ENCODE data around the gene NES.
A peak's percentile ranks its signal among the peaks of the same experiment; 100 is the strongest.

The NES gene, protein sequence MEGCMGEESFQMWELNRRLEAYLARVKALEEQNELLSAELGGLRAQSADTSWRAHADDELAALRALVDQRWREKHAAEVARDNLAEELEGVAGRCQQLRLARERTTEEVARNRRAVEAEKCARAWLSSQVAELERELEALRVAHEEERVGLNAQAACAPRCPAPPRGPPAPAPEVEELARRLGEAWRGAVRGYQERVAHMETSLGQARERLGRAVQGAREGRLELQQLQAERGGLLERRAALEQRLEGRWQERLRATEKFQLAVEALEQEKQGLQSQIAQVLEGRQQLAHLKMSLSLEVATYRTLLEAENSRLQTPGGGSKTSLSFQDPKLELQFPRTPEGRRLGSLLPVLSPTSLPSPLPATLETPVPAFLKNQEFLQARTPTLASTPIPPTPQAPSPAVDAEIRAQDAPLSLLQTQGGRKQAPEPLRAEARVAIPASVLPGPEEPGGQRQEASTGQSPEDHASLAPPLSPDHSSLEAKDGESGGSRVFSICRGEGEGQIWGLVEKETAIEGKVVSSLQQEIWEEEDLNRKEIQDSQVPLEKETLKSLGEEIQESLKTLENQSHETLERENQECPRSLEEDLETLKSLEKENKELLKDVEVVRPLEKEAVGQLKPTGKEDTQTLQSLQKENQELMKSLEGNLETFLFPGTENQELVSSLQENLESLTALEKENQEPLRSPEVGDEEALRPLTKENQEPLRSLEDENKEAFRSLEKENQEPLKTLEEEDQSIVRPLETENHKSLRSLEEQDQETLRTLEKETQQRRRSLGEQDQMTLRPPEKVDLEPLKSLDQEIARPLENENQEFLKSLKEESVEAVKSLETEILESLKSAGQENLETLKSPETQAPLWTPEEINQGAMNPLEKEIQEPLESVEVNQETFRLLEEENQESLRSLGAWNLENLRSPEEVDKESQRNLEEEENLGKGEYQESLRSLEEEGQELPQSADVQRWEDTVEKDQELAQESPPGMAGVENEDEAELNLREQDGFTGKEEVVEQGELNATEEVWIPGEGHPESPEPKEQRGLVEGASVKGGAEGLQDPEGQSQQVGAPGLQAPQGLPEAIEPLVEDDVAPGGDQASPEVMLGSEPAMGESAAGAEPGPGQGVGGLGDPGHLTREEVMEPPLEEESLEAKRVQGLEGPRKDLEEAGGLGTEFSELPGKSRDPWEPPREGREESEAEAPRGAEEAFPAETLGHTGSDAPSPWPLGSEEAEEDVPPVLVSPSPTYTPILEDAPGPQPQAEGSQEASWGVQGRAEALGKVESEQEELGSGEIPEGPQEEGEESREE (N-terminal part only)

DNA sequence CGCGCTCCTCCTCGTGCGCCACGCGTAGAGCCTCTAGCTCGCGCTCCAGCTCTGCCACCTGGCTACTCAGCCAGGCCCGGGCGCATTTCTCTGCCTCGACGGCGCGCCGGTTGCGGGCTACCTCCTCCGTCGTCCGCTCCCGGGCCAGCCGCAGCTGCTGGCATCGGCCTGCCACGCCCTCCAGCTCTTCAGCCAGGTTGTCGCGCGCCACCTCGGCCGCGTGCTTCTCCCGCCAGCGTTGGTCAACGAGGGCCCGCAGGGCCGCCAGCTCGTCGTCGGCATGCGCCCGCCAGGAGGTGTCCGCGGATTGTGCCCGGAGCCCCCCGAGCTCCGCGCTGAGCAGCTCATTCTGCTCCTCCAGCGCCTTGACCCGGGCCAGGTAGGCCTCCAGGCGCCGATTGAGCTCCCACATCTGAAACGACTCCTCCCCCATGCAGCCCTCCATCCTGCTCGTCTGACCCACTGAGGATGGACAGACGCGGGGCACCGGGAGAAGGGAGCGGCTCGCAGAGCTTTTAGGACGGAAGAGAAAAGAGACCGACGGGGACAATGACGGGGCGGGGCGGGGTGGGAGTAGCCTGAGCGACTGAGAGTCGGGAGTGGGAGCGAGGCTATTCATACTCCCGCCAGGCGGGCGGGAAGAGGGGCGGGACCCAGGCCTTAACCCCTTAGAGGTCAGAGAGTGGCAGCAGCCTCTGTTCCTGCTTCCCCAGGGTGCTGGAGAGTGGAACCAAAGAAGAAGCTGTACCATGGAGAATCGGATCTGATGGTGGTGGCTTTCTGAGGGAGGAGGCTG lies at the start of gene NES:
Gene NES, minus strand, starts transcription at position 588 of the 796 bp plus-strand sequence. Its CDS starts 143 bp downstream, at position 445.
- DNase-seq (ENCODE audit: low read depth): no peak

DNA sequence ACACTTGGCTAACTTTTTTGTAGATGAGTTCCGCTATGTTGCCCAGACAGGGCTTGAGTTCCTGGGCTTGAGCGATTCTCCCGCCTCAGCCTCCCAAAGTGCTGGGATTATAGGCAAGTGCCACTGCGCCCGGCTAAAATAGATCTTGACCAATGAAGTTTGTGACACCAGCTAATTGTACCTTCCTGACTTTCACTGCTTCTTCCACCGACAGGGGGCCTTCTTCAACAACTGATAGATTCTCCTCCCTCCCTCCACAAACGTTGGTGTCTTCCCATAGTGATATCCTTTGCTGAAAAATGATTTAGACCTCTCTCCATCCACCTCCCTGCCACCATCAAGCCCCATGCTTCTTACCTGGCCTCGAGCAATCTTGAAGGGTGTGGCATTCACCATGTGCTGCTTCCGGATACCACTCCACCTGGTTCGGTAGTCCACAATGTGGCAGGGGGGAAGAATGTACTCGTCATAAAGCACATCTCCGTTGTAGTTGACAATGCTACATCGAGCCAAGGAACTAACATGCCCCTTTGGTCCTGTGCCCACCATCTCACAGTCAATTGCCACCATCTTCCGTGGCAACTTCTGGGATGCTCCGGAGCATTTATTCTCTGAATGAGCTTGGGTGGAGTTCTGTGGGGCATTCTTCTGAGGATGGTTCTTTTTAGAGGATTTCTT lies 49.5 kb upstream of the NES start:
- no peak for DNase-seq (ENCODE audit: low read depth)

DNA sequence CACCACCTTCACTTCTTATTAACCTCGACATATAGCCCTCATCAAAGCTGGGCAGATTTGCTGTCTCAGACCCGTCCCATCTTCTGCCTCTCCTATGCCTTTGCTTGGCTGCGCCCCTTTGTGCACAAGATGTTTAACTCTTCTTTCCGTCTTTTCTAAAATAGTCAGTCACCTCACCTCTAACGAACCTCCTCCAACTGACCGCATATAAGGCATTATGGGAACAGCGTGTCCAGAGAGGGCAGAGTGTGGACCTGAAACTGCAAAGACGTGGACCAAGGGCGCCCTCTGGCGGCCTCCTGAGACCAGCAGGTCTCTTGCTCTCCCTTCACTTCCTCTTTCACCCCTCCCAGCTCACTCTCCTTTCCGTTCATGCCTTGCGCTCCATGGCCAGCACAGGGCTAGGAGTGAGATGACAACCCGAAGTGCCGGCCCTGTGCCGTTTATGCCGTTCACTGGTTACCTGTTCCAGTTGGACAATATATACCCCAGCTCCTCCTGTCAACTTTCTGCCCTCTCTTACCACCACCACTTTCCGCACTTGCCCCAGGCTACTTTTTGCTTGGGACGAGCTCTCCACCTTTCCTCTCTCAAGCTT lies 48.6 kb upstream of the NES start:
- DNase-seq (ENCODE audit: low read depth): peak; percentile 54

DNA sequence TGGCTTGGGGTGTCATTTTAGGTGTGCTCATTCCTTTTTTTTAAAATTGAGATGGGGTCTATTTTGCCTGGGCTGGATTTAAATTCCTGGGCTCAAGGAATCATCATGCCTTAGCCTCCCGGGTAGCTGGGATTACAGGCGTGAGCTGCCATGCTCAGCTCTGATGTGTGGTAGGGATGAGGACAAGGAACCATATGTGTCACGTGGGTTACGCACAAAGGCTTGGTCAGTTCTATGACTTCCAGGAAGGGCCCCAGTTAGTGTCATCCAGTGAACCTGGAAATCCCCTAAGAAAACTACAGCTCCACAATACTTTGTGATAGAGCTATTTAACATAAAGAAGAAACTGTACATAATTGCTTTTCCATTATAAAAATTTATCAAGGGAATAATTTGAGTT lies 44.3 kb upstream of the NES start:
- DNase-seq (ENCODE audit: low read depth): no peak

DNA sequence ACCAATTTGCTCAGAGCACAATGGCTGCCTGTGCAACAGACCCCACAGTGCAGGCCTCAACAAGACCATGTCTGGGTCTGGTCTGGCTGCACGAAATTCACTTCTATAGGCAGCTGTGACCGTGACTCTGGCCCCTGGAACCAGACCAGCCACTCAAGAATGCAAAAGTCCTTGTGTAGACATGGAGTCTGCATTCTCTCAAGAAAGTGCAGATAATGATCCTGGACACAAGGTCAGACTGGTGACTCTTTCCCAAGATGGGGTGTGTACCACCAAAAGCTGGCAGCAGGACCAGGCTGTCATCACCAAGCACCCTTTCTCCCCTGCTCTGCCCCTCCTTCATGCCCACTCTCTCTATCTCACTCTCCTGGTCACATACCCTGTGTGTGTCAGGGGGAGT lies 43.9 kb upstream of the NES start:
- DNase-seq (ENCODE audit: low read depth): no peak

DNA sequence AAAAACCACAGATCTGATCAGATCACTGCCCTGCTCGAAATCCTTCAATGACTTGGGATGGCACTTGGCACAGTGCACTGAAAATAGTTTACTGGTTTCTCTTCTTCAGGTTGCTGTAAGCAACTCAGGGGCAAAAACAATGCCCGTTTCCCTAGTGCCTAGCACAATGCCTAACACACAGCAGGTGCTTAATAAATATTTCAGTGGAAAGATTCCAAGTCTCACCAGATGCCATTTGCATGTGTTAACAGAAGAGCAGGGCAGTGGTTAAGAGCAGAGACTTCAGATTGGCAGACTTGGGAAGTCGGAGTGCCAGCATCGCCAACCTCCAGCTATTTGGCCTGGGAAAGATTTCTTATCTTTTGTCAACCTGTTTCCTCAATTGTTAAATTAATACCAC lies 40.1 kb upstream of the NES start:
- no peak for DNase-seq (ENCODE audit: low read depth)

DNA sequence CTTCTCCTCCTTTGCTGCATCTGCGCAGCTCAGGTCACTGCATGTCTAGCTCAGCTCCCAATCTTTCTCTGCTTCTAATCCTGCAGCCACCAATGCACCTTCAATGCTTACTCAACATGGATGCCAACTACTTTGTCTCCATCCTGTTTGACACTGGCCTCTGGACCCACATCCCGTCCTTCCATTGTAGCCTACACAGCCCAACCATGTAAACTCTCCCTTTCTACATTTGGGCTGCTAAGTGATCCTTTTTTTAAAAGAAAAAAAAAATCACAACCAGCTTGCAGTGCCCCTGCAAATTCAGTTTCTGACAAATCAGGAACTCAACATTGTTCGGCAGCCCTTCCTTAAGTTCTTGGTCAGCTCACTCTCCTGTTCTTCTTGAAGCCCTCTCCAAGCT lies 37.6 kb upstream of the NES start:
- DNase-seq (ENCODE audit: low read depth): no peak

DNA sequence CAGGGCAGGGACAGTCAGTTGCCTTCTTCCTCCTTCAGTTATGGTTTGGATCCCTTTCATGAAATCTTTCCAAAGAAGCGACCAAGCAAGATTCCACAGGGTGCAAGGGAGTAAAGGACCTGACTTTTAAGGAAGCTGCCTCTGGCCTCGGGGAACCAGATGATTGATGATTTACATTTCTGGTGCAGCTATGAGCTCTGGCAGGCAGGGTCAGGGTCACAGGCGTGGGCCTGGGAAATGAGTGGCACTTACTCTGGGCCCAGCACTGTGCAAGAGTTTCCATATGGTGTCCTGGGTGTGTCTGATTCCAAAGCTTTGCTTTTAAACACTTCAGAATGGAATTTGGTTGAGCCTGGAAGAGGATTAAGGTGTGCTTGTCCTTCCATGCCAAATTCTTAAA lies 35.4 kb upstream of the NES start:
- DNase-seq (ENCODE audit: low read depth): no peak

DNA sequence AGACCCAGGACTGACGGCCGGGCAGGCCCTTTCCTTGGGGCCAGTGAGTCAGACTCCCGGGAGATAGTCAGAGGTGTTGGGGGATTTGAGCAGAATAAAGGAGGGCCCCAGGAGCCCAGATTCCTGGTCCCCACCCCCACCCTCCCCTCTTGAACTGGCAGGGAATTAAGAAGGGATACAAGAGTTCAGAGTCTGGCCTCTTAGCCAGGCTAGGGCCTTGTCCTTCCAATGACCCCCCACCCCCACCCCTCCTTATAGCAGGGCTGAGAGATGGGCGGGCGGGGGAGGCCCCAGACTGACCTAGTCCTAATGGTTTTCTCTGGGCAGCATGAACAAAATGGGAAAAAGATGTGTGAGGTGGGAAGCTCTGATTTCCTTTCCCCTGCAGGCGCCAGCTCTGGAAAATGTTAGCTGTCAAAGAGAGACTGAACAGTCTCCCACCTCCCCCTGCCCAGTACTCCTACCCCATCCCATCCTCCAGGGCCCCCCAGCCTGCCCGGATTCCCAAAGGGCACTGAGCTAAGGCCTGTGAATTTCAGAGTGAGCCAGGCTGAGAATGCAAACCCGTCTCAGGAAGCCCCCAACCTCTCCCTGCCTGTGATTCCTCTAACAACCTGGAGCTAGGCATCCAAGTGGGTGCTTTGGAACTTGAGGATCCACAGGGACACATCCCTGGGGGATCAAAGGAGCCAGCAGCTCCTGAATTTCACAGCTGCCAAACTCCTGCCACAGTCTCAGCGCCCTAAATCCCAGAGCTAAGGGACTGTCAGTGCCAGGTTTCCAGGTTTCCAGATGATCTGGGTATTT lies 34.0 kb upstream of the NES start:
- no peak for DNase-seq (ENCODE audit: low read depth)

DNA sequence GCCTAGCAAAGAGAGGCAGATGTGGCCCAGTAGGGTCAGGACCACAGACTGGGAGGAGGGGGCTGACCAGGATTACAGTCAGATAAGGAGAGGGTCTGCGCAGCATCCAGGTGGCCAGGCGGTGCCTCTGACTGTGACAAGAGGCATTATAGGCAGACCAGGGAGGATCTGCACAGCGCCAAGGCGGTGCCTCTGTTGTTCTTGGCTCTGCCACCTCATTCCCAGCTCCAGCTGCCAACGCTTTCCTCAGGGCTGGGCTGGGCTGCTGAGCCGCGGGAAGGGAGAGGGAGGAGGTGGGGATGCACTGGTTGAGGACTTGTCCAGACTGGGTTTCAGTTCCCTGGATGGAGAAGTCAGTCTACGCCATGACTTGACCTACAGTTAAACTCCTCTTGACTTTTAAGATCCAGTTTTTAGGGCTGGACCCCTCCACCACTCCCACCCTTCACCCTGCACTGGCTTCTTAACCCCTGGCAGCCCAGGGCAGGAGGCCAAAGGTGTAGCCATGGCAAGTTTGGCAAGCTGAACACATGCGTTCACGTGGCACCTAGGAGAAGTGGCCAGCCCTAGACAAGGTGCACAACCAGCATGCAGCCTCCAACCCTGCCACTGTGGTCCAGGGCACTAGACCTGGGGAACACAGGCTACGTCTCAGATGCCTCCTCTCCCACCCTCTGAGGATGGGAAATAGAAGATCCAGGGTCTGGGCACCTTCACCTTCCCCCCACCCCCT lies 32.7 kb upstream of the NES start:
- DNase-seq (ENCODE audit: low read depth): no peak

DNA sequence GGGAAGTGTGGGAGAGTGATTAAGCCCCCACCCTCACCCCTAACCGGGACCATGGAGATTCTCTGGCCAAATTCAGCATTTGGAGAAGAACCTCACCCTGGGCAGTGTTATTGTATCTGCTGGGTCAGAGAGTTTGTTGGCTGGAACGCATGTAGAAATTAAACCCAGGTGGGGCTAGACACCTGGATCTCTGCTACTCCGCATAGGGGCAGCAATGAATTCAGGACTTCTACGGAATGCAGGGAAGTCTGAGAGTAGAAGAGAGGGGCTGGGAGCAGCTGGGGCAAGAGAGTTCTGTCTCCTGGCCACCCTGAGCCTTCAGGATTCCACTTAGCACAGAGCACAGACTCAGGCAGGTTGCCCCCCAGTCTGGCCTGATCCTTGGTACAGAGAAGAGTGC lies 31.8 kb upstream of the NES start:
- DNase-seq (ENCODE audit: low read depth): no peak

DNA sequence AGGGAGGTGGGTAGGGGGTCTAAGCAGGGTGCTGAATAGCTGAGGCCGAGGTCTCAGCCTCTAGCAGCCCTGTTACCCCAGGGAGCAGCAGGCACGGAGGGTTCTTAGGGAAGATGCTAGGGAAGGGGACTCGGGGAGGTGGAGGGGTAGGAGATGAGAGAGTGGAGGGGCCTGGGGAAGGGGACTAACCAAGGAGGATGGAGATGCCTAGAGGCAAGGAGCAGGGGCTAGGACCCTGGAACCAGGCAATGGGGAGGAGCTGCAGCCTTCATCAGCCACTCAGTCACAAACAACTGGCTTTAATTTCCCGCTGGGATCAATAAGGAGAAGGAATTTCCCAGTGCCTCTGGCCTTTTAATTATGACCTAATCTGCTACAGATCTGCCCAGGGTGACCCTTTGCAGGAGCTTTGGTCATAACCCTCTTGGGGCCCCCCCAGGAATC lies 31.0 kb upstream of the NES start:
- no peak for DNase-seq (ENCODE audit: low read depth)

DNA sequence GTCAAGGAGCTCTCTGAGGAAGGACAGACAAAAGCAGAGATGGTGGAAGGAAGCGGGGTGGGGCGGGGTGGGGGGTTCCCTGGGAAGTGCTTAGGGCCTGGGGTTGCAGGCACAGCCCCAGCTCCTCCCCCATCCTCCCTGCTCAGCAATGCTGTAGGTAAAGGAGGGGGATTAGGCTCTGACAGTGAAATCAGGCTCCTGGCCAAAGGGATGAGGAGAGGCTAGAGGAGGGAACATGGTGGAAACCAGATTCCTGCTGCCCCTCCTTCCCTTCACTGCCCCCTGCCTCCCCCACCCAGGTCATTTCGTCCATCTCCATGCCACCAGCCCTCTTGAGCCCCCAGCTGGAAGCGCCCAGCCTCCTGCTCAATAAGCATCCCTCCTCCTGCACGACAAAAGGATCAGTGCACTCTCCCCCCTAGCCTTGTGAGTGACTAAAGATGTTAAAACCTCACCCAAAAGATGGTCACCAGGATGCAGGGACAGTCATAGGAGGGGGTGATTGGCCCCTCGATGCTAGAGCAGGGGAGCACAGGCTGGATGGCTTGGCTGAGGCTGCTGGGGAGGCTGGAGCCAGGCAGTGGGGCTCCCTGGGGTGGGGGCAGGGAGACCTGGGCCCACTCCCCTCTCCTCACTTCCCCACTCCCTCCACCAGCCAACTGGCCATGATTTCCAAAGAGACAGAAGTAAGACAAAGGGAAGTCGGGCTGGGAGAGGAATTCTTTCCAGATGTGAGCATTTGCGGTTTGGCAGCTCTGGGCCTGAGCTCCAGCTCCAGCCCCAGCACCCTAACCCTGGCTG lies 30.4 kb upstream of the NES start:
- DNase-seq (ENCODE audit: low read depth): no peak

DNA sequence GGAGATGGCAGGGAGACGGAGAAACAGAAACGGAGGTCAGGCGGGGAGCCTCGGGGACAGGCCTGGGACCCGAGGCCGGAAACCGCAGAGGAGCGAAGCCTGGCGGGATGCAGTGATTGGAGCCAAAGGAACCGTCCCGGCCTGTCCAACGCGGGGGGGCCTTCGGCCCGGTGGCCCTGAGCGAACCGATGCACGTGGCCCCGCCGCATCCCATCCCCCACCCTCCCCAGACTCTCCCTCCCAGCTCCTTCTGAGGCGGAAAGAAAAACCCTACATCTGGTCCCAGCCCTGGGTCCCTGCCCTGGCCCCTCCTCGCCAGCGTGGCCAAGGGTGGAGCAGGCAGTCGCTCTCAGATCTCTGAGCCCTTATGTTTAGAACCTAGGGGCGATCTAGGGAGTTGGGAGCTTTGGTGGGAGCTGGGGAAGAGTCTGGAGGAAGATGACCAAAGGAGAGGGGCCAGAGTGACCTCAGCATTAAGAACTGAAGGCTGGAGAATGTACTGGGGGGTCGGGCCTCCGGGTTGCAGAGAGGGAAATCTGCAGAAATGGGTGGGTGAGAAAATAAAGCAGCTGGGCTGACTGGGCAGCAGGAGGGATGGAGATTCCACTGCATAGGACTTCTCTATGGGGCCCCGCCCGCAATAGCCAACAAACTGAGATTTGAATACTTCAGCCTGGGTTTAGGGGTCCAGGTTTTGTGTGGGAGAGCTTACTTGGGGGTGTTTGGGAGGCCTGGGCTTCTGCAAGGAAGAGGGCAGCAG lies 29.6 kb upstream of the NES start:
- DNase-seq (ENCODE audit: low read depth): no peak

DNA sequence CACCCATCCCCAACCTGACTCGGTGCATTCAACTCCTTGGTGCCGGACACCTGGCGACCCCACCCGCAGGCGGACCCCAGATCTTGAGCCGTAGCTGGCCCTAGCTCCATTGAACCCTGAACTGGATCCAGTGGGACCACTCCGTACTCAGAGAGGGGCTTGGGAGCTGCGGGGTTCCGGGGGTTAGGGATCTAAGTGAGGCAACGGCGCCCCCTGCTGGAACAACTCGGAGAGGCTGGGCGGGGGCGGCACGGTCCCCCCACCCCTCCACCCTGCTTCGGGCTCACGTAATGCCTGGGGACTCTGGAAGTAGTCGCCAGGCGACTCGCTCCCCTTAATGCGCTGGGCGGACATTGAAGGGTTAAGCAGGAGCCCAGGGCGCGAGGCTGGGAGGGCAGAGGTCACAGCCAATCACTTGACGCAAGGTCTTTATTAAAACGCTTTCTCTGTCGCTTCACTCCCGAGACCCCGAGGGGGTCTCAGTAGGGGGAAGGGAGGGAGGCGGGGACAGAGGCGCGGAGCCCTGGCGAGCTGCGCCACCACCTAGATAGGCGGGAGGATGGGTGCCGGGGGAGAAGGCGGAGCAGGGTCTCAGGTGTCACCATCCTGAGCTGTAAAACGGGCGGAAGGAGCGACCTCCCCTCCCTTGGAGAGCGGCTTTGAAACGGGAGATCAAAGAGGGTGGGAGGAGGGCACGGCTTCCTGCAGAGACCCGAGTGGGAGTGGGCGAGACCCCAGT lies 28.9 kb upstream of the NES start:
- peak; percentile 42 for DNase-seq (ENCODE audit: low read depth)

DNA sequence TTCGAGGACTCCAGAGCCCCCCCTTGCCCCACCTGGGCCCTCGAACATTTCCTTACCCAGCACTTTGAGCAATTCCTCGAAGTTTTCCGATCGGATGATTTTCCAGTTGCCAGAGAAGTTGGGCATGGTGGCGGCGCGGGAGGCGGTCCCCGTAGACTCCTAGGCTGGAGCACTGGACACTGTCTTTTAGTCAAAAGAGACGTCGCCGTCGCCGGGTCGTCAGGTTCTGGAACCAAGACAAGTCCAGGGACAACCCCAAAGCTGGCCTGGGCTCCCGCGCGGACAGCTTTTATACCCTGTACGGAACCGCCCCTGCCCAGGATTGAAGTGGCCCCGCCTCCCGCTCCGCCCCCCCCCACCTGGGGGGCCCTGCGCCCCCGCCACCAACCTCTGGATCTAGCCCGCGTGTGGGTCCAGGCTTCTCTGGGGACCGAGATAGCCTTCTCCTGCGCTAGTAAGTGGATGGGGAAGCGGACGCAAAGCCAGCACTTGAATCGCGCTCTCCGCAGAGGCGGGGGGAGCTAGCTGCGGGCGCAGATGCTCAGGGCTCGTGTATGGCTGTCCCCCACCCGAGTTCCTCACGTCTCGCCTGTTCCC lies 28.2 kb upstream of the NES start, which contains the start of gene CRABP2:
Gene CRABP2, minus strand, starts transcription at position 263 of the 597 bp plus-strand sequence. Its CDS starts 137 bp downstream, at position 126.
- DNase-seq (ENCODE audit: low read depth): no peak
